HG02610 (cell line): ENCODE data around the gene LSM11.

Experiments
- ATAC-seq: cut with Tn5 transposase; IDR thresholded peaks from one replicate; pipeline ENCODE4 v1.9.1; 2021; ENCODE audit warnings: mild to moderate bottlenecking, moderate library complexity; ENCODE audit not compliant: unreplicated experiment

The LSM11 gene

DNA sequence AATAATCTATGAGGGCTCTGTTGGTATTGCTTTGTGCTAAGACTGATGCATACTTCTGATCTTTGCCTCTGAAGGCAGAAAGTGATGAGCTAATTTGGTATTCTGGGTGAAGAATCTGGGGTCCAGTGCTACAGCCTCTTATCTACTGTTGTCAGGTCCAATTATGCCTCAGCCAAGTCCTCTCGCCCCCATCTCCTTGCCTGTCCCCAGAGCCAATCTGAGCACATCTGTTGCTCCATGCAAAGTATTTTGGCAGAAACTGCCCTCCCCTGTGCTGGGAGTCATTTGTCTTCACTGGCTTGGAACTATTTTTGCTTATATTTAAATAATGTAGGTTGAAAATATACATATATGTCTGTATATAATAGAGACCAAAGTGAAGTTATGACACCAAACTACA is 23.4 kb downstream of the LSM11 start:
- ATAC-seq, result no peak

GRCh38 chr5:157767689-157768088 is 24.2 kb downstream of the LSM11 start:
- no peak for ATAC-seq

DNA sequence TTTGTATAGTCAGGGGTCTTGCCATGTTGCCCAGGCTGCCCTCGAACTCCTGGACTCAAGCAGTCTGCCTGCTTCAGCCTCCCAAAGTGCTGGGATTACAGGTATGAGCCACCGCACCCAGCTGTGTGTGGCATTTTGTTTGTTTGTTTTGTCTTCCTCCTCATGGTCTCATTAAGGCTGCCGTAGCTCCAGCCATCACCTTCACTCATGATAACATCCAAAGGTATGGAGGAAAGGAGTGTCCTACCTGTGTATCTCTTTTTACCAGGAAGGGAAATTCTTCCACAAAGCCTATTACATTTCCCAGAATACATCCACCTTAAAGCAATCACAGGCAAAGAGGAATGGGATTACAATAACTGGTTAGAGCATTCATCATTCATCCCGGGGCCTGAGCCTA is 27.2 kb downstream of the LSM11 start:
- ATAC-seq, result no peak

DNA sequence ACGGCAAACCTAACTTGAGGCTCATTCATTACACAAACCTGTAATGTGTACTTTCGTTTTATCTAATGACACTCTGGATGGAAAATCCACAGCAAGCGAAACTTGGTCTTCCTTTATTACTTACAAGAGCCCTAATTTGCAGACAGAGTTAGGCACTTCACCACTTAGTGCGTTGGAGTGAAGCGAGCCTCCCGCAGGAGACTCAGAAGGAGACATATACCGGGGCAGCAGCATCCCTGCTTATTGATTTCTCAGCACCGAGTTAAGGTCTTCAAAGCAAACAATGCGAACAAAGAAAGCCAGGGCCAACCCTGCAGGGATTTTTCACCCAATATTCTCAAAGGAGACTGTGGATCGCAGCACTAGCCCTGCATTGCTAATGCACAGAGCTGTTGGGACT is 28.6 kb downstream of the LSM11 start:
- no peak for ATAC-seq

- no peak for ATAC-seq
Measured at GRCh38 chr5:157778121-157778805, 34.8 kb downstream of the LSM11 start.

DNA sequence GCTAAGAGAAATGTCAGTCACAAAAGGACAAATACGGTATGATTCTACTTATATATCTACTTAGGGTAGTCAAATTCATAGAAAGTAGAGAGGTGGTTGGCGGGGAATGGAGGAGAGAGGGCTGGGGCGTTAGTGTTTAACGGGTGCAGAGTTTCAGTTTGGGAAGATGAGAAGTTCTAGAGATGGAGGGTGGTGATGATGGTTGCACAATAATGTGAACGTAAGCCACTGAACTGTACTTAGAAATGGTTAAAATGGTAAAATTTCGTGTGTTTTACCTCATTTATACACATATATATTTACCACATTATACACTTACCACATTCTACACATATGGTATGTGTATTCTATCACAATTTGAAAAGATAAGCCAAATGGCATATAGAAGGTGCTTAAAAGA is 35.7 kb downstream of the LSM11 start:
- ATAC-seq, result no peak

DNA sequence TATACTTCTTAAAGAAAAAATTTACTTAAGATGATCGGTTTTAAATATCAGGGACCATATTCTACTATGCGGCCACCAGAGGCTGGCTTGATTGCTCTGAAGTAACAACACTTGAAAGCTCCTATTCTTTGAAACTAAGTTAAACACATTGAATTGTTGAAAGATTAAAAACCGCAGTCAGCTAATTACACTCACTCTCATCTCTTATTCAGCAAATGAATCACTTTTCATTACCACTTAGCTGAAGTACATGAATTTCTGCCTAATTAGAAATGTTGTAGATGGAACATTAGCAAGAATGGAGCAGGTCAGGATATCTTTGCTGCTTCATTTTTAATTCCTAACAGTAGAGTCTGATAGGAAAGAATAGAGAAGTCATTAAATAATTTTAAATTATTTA is 42.3 kb downstream of the LSM11 start:
- no peak for ATAC-seq

DNA sequence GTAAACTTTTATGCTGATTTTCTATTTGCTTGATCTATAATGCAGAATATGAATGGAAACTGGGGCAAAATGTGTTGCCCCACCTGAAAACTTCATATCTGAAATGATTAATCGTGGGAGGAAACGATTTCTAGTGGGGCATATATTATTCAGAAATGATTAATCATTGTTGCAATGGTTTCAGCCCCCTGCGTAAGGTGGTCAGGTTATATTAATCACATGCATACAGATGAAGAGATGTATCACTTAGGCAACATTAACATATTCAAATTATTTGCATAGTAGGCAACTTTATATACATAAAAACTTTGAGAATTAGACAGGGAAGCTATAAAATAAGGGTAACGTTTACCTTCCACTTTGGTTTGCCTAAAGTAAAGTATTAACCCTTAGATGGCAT is 49.8 kb downstream of the LSM11 start:
- no peak for ATAC-seq

GRCh38 chr5:157799578-157799977 is 56.1 kb downstream of the LSM11 start:
- ATAC-seq, result no peak

DNA sequence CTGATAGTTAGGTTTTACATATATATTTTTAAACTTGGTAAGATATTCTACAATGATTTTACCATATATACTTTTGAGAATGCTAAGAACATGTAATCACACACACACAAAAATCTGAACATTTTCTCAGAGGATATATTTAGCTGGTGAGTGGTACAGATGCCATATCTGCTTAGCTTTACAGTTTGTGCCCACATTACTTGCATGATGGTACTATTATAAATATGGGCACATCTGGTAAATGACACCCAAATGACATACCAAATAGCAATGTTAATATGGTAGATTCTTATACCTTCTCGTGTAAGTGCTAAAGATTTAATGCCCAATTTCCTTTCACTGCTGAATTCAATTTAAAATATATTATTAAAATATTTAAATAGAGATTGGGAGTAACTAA is 56.6 kb downstream of the LSM11 start:
- no peak for ATAC-seq

DNA sequence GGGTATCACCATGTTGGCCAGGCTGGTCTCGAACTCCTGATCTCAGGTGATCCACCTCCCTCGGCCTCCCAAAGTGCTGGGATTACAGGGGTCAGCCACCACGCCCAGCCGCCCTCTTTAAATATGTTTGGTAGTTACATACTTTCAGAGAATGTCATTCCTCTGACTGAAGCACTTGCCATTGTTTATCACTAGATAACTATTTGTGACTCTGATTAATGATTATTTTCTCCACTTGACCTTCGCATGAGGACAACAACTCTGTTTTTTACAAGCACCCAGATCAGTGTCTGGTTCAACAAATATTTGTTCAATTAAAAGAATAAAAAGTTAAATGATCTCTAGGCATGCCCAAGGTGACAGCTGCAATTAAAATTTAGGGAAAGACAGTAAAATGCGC is 59.2 kb downstream of the LSM11 start:
- ATAC-seq, result no peak

- no peak for ATAC-seq
Measured at GRCh38 chr5:157808043-157808442, 64.5 kb downstream of the LSM11 start.
